SK-N-SH (cell line): Measurements from ENCODE around the gene DLEC1.

Experiments used
- CTCF ChIP-seq: fragments of 200-600 bp; sonication (generic); IDR thresholded peaks from 2 replicates; pipeline ENCODE4 v1.6.1; 2017; ENCODE audit warnings: antibody characterized with exemption, mild to moderate bottlenecking, moderate library complexity
- EP300 ChIP-seq, 2 experiments: IDR thresholded peaks; 2 replicates each; pipeline versions ENCODE4 v1.4.0 to v1.6.1; 2012; ENCODE audit warnings: borderline replicate concordance in 1 of 2, low read depth in 1 of 2, low read length in 1 of 2
- EZH2phosphoT487 ChIP-seq: fragments of 200-600 bp; sonication (generic); IDR thresholded peaks from 2 replicates; pipeline ENCODE4 v1.6.1; 2017; ENCODE audit warnings: low read depth, mixed run types, mild to moderate bottlenecking, antibody characterized with exemption, moderate library complexity, borderline replicate concordance
- FOXJ3 ChIP-seq: sonication (generic); formaldehyde crosslinking; IDR thresholded peaks from 2 replicates; pipeline ENCODE4 v1.5.1; 2020; ENCODE audit warnings: mild to moderate bottlenecking, missing genetic modification reagents
- FOXM1 ChIP-seq: IDR thresholded peaks from 2 replicates; pipeline ENCODE4 v1.4.0; 2012; ENCODE audit warnings: low read depth, mild to moderate bottlenecking
- GABPA ChIP-seq: IDR thresholded peaks from 2 replicates; pipeline ENCODE4 v1.4.0; 2012; ENCODE audit warnings: low read depth, mild to moderate bottlenecking
- JUND ChIP-seq: IDR thresholded peaks from 2 replicates; pipeline ENCODE4 v1.4.0; 2012
- MXI1 ChIP-seq: IDR thresholded peaks from 2 replicates; pipeline ENCODE4 v1.6.1; 2012; ENCODE audit warnings: mild to moderate bottlenecking, low read depth, low read length, improper control_type of control experiment
- NFIC ChIP-seq: IDR thresholded peaks from 2 replicates; pipeline ENCODE4 v1.4.0; 2012; ENCODE audit warnings: borderline replicate concordance
- POLR2AphosphoS5 ChIP-seq: IDR thresholded peaks from 2 replicates; pipeline ENCODE4 v1.6.1; 2012; ENCODE audit warnings: low read depth, low read length
- RCOR1 ChIP-seq: fragments of 150-350 bp; IDR thresholded peaks from 2 replicates; pipeline ENCODE4 v1.6.1; 2017; ENCODE audit warnings: antibody characterized with exemption, low read length
- TAF1 ChIP-seq: IDR thresholded peaks from 2 replicates; pipeline ENCODE4 v1.6.1; 2012; ENCODE audit warnings: low read depth, mild to moderate bottlenecking, low read length, moderate library complexity, borderline replicate concordance
- USF1 ChIP-seq: IDR thresholded peaks from 2 replicates; pipeline ENCODE4 v1.4.0; 2012; ENCODE audit warnings: low read depth, borderline replicate concordance
- USF2 ChIP-seq: fragments of 150-350 bp; IDR thresholded peaks from 2 replicates; pipeline ENCODE4 v1.6.1; 2017; ENCODE audit warnings: antibody characterized with exemption, low read length, low read depth, borderline replicate concordance

GRCh38 chr3:38127611-38128302, 88.7 kb downstream of the DLEC1 start:
- TF ChIP-seq GABPA (no peak), FOXJ3 (no peak), EP300 (IDR thresholded peaks at IDR 0.05; ENCODE audit: borderline replicate concordance in 1 of 2, low read depth in 1 of 2, low read length in 1 of 2) (no peak), TAF1 (no peak), POLR2AphosphoS5 (no peak), CTCF (no peak), RCOR1 (no peak), NFIC (no peak), USF1 (no peak), EZH2phosphoT487 (no peak), JUND (no peak), FOXM1 (no peak), USF2 (no peak), MXI1 (no peak)
